IMR-90 (cell line): ENCODE data around the gene TLCD4.
"Not testable (repeated sequence)": the region's sequence is repeated elsewhere in the genome, so short reads cannot be mapped to it uniquely, and the experiment has no call there.

Experiments used
- BHLHE40 ChIP-seq: fragments of 150-350 bp; IDR thresholded peaks from 2 replicates; pipeline ENCODE4 v1.6.1; 2016; ENCODE audit warnings: mild to moderate bottlenecking, low read depth, low read length
- CEBPB ChIP-seq: IDR thresholded peaks from 2 replicates; pipeline ENCODE4 v1.6.1; 2012; ENCODE audit warnings: low read depth, low read length, improper control_type of control experiment
- FOS ChIP-seq: fragments of 150-350 bp; IDR thresholded peaks from 2 replicates; pipeline ENCODE4 v1.6.1; 2016; ENCODE audit warnings: low read depth, low read length
- MAZ ChIP-seq: IDR thresholded peaks from 2 replicates; pipeline ENCODE4 v1.6.1; 2012; ENCODE audit warnings: low read depth, mild to moderate bottlenecking, low read length, improper control_type of control experiment, moderate library complexity, borderline replicate concordance
- MXI1 ChIP-seq: IDR thresholded peaks from 2 replicates; pipeline ENCODE4 v1.6.1; 2012; ENCODE audit warnings: low read depth, mild to moderate bottlenecking, low read length, moderate library complexity, borderline replicate concordance
- NFE2L2 ChIP-seq: fragments of 150-350 bp; IDR thresholded peaks from 2 replicates; pipeline ENCODE4 v1.6.1; 2016; ENCODE audit warnings: low read depth, mild to moderate bottlenecking, low read length
- POLR2A ChIP-seq: IDR thresholded peaks from 2 replicates; pipeline ENCODE4 v1.6.1; 2012; ENCODE audit warnings: mild to moderate bottlenecking, low read depth, low read length
- RAD21 ChIP-seq: IDR thresholded peaks from 2 replicates; pipeline ENCODE4 v1.6.1; 2012; ENCODE audit warnings: low read length, improper control_type of control experiment
- RCOR1 ChIP-seq: IDR thresholded peaks from 2 replicates; pipeline ENCODE4 v1.6.1; 2012; ENCODE audit warnings: mild to moderate bottlenecking, low read length, improper control_type of control experiment; ENCODE audit not compliant: insufficient replicate concordance
- RFX5 ChIP-seq: IDR thresholded peaks from 2 replicates; pipeline ENCODE4 v1.8.0; 2012; ENCODE audit warnings: low read depth, mild to moderate bottlenecking, low read length, moderate library complexity
- SMC3 ChIP-seq: fragments of 150-350 bp; IDR thresholded peaks from 2 replicates; pipeline ENCODE4 v1.6.1; 2016; ENCODE audit warnings: low read depth, mild to moderate bottlenecking, antibody characterized with exemption, low read length, moderate library complexity
- TF ChIP-seq, protein P1 (sequence below): conservative IDR thresholded peaks from 2 replicates; pipeline ENCODE4 v1.5.1; 2012; ENCODE audit warnings: mild to moderate bottlenecking, low read depth, low read length, improper control_type of control experiment
- TF ChIP-seq, protein P2 (sequence below): fragments of 150-350 bp; IDR thresholded peaks from 2 replicates; pipeline ENCODE4 v1.6.1; 2017; ENCODE audit warnings: mild to moderate bottlenecking, antibody characterized with exemption, low read length, low read depth
- TF ChIP-seq, protein P3 (sequence below): fragments of 150-350 bp; IDR thresholded peaks from 2 replicates; pipeline ENCODE4 v1.6.1; 2016; ENCODE audit warnings: low read depth, mild to moderate bottlenecking, low read length, moderate library complexity, borderline replicate concordance

DNA sequence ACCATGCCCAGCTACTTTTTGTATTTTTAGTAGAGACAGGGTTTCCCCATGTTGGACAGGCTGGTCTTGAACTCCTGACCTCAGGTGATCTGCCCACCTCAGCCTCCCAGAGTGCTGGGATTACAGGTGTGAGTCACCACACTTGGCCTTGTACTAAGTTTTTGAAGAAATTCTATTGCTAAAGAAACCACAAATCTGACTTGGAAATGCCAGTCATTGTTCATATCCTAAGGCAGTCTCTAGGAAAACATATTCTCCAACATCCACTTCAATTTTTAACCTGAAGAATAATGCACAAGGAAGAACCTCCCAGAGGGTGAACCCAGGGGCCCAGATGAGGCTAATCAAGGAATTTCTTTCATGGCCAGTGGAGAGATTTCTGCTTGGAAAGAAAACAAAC lies 24.3 kb upstream of the TLCD4 start:
- TF ChIP-seq, protein P1, sequence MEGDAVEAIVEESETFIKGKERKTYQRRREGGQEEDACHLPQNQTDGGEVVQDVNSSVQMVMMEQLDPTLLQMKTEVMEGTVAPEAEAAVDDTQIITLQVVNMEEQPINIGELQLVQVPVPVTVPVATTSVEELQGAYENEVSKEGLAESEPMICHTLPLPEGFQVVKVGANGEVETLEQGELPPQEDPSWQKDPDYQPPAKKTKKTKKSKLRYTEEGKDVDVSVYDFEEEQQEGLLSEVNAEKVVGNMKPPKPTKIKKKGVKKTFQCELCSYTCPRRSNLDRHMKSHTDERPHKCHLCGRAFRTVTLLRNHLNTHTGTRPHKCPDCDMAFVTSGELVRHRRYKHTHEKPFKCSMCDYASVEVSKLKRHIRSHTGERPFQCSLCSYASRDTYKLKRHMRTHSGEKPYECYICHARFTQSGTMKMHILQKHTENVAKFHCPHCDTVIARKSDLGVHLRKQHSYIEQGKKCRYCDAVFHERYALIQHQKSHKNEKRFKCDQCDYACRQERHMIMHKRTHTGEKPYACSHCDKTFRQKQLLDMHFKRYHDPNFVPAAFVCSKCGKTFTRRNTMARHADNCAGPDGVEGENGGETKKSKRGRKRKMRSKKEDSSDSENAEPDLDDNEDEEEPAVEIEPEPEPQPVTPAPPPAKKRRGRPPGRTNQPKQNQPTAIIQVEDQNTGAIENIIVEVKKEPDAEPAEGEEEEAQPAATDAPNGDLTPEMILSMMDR = not testable (repeated sequence)
- TF ChIP-seq RAD21, POLR2A, FOS, SMC3, MAZ, CEBPB, BHLHE40, MXI1, RFX5, RCOR1, NFE2L2: not testable (repeated sequence)
- TF ChIP-seq, protein P2, sequence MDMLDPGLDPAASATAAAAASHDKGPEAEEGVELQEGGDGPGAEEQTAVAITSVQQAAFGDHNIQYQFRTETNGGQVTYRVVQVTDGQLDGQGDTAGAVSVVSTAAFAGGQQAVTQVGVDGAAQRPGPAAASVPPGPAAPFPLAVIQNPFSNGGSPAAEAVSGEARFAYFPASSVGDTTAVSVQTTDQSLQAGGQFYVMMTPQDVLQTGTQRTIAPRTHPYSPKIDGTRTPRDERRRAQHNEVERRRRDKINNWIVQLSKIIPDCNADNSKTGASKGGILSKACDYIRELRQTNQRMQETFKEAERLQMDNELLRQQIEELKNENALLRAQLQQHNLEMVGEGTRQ = not testable (repeated sequence)
- TF ChIP-seq, protein P3, sequence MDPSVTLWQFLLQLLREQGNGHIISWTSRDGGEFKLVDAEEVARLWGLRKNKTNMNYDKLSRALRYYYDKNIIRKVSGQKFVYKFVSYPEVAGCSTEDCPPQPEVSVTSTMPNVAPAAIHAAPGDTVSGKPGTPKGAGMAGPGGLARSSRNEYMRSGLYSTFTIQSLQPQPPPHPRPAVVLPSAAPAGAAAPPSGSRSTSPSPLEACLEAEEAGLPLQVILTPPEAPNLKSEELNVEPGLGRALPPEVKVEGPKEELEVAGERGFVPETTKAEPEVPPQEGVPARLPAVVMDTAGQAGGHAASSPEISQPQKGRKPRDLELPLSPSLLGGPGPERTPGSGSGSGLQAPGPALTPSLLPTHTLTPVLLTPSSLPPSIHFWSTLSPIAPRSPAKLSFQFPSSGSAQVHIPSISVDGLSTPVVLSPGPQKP = not testable (repeated sequence)
